Gastrocnemius medialis (tissue), 4 donors: Measurements from ENCODE around the gene PLGRKT.

Source experiments
- POLR2A ChIP-seq, 2 donors: fragments of 450-650 bp; IDR thresholded peaks; one replicate each; pipeline ENCODE4 v1.6.1; 2017; ENCODE audit warnings: antibody characterized with exemption in 2 of 2, mild to moderate bottlenecking in 2 of 2, moderate library complexity in 2 of 2
- TF ChIP-seq, protein P1 (sequence below), 5 experiments: fragments of 450-650 bp in 3 of 5; fragments of 200-600 bp in 2 of 5; sonication (generic) in 2 of 5; IDR thresholded peaks in 4 of 5; conservative IDR thresholded peaks in 1 of 5; 1 replicate in 4 of 5; 2 replicates in 1 of 5; pipeline ENCODE4 v1.5.1; 2016 to 2019; ENCODE audit warnings: antibody characterized with exemption in 5 of 5, mild to moderate bottlenecking in 3 of 5, moderate library complexity in 3 of 5

DNA sequence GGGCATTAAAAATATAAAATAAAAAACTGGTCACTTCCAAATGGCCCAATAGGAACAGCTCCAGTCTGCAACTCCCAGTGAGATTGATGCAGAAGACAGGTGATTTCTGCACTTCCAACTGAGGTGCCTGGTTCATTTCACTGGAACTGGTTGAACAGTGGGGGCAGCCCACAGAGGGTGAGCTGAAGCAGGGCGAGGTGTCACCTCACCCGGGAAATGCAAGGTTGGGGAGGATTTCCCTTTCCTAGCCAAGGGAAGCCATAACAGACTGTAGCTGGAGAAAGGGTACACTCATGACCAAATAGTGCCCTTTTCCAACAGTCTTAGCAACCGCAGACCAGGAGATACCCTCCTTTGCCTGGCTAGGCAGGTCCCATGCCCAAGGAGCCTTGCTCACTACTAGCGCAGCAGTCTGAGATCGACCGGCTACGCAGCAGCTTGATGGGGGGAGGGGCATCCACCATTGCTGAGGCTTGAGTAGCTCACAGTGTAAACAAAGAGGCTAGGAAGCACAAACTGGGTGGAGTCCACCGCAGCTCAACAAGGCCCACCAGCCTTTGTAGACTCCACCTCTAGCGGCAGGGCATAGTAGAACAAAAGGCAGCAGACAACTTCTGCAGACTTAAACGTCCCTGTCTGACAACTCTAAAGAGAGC, 110.7 kb downstream of the PLGRKT start:
- TF ChIP-seq, protein P1, sequence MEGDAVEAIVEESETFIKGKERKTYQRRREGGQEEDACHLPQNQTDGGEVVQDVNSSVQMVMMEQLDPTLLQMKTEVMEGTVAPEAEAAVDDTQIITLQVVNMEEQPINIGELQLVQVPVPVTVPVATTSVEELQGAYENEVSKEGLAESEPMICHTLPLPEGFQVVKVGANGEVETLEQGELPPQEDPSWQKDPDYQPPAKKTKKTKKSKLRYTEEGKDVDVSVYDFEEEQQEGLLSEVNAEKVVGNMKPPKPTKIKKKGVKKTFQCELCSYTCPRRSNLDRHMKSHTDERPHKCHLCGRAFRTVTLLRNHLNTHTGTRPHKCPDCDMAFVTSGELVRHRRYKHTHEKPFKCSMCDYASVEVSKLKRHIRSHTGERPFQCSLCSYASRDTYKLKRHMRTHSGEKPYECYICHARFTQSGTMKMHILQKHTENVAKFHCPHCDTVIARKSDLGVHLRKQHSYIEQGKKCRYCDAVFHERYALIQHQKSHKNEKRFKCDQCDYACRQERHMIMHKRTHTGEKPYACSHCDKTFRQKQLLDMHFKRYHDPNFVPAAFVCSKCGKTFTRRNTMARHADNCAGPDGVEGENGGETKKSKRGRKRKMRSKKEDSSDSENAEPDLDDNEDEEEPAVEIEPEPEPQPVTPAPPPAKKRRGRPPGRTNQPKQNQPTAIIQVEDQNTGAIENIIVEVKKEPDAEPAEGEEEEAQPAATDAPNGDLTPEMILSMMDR (IDR thresholded peaks at IDR 0.05 in 4 of 5, conservative IDR thresholded peaks at IDR 0.05 in 1 of 5): no peak
- no peak for TF ChIP-seq POLR2A (IDR thresholded peaks at IDR 0.05)
